AG20443 (cell line): ENCODE measurements around the gene AGAP1.
A peak's percentile ranks its signal among the peaks of the same experiment; 100 is the strongest.

Experiments
- DNase-seq: peaks from one replicate; pipeline ENCODE4 v3.0.0; 2012; ENCODE audit warnings: low spot score, mixed read lengths

Gene AGAP1

DNA sequence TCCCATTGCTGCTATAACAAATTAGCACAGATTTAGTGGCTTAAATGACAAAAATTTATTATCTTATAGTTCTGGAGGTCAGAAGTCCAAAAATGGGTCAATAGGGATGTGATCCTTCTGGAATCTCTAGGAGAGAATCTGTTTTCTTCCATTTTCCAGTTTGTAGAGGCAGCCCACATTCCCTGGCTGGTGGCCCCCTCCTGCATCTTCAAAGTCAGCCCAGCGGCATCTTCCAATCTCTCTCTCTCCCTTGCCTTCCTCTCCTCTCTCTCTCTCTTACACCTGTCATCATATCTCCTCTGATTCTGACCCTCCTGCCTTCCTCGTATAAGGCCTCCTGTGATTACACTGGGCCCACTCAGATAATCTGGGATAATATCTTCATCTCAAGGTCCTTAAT lies 3.9 kb upstream of the AGAP1 start:
- DNase-seq: no peak

DNA sequence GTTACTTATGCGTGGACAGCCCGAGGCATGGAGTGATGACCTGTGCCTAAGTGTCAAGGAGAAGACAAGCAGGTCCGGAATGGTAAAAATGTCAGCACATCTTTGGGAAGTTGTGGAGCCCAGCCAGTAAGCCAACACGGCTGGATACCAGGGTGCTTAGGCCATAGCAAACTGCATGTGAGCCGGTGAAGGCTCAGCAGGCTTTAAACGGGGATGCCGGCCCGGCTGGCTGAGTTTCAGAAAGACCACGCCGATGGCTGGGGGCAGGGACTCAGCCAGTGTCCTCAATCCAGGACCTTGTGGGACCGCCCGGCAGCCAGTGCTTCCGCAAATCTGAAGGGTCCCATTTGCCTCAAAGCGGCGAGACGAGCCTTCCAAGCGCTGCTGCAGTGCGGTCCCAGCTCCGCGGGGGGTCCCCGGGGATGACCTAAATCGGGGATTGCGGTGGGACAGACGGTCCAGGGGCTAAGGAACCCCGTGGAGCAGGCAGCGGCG lies 946 bp upstream of the AGAP1 start:
- DNase-seq: peak; percentile 29

DNA sequence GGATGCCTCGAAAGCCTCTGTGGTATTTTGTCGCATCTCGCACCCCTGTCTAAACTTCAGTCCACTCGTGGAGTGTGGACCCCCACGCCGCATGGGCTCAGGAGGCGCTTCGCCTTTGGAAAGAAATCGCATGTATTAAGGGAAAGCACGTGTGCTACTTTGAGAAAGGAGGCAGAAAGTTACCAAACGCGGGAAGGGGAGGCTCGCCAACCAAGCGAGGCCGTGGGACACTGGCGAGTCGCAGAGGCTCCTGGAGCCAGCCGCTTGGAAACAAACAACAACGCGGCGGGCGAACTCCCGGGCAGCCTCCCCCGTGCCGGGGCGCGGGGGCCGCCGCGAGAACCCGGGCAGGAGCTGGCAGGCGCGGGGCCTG lies 455 bp upstream of the AGAP1 start:
- DNase-seq: no peak

- DNase-seq: peak; percentile 70
Observed at GRCh38 chr2:235494716-235495372, 1.0 kb downstream of the AGAP1 start.

- DNase-seq: no peak
Observed at GRCh38 chr2:235495373-235496238, 1.8 kb downstream of the AGAP1 start.

DNA sequence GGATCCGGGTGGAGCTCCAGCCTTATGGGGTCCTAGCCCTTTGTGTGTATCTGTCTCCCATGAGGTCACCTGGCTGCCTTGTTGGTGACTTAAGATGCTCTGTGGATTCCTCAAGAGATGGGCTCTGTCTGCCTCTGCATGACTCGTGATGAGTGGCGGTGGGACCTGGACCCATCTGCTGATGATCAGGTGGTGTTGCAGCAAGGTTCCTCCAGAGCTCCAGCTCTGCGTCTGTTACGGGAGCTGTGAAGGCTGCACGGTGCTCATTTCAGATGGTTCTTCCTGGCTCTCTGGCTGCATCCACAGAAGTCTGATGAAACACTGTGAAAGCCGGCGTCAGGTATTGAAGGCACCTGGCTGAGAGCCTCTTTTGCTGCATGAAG lies 2.4 kb downstream of the AGAP1 start:
- DNase-seq: no peak

DNA sequence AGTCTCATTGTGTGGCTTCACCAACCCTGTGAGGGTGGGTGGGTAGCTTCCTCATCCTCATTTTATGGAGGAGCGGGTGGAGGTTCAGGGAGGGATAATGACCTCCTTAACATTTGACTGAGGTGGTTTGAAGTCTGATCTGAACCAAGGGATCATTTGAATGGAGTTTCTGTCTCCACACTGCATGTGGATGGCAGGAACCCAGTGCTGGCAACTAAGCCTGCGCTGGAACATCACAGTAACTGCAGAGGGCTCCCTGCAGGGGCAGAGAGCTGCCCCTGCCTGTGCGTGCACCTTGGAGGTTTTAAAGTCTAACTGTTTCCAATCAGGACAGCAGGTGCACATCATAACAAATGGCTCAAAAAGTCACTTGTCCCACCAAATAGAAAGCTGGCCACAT lies 3.3 kb downstream of the AGAP1 start:
- DNase-seq: no peak

- no peak for DNase-seq
Observed at GRCh38 chr2:235498541-235498940, 4.7 kb downstream of the AGAP1 start.

DNA sequence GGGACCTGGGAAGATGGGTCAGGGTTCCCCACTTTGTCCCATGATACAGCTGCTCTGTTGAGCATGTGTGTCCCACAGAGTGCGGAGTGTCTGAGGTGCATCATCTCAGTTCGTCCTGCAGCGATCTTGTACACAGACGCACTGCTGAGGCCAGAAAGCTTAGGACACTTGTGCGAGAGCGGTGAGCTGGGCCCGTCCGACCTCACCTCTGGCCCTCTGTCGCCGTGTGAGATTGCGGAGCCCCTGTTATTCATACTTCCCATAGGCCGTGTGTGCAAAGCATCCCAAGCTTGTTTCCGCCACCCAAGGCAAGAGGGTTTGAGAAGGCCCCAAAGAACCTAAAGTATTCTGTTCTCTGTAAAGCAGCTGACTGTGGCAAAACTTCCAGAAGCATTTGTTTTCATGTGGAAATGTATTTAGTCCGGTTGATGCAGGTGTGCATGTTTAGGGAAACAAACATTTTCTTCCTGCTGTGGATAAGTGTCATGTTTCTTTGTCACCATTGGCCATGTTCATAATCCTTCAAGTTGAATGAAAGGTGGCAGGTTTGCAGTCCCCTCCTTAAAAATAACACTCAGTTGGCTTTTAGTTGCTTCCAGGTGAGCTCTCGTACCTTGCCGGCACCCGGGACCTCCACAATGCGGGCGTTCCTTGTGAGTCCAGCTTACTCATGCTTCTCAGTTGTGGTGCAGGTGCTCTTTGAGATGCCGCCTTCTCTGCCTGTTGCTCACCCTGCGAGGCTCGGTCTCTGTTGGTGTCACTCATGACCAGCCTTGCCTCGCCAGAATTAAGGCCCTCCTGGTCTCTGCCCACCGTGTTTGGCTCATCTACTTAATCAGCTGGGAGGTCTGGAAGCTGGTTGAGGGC lies 5.3 kb downstream of the AGAP1 start:
- DNase-seq: no peak

DNA sequence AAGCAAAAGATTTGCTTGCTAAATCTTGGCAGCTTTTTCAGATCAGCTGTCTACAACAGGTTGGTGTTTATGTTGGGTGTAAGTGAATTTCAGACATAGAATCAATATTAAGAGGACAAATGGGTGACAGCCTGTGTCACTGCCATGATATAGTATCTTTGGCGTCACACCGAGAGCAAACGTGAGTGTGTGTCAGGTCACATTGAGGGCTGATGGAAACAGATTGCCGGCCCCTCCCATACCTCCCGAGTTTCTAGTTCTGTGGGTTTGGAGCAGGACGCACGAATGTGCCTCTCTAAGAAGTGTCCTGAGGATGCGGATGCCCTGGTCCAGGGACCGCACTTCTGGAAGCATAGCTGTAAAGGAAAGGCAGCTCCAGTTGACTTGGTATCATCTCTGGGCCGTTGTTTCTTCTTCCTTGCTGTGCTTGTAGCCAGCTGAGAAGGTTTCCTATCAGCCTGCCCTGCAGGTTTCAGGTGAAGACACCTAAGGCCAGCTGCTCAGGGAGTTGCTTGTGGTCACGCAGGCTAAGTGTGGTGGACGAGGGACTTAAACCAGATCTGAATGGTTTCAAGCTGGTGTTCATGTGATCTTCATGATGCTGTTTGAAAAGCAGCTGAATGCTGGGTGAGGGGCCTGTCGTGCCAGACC lies 6.4 kb downstream of the AGAP1 start:
- no peak for DNase-seq

DNA sequence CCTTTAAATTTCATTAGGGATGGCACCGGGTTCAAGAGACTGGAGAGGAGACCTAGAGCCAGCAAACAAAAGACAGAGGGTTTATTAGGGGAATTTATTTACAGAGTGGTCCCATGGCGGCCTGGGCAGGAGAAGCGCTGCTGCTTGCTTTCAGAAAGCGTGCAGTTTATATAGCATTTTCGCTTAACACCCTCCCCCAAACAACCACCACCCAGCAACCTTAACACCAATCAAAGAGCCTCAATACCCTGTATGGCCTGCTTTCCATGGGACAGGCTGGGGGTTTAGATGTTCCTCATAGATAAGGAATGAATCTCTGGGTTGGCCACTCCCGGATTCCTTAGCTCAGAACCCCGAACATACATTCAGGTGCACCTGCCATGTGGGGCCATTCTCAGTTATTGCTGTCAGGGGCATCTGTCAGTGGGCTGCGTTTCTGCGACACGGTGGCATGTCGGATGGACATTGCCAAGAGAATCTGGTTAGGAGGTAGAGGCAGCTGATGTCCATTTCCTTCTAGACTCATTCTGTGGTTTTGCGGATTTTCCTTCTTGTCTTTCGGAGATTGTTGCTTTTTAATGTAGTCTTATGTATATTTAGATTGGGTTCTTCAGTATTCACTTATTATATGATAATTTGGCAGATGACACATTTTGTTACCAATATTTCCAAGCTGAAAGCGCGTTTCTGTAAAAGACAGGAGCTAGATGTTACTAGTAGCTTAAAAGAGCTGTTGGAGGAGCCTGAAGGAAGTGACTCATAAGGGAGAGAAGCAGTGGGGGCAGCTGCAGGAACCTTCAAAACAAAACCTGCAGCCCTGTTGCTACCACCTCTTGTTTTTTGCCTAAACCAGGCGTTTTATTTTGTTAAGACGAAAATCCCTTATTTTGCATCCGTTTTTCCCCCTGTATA lies 7.2 kb downstream of the AGAP1 start:
- peak; percentile 65 for DNase-seq

DNA sequence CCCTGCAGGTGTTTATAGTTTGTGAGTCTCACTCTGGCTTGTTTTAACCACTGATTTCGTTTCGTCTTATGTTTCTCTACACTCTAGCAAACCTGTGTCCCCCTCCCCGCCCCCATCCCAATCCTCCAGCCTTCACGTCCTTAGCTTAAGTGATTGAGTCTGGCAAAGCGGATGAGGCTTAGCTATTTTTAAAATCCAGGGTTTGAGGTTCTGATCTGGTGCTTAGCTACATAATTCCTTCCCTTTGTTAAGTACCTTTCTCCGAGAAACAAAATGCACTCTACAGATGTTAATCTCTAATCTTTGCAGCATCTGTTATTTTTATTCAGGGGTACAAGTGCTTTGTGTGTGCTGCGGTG lies 7.8 kb downstream of the AGAP1 start:
- DNase-seq: no peak

DNA sequence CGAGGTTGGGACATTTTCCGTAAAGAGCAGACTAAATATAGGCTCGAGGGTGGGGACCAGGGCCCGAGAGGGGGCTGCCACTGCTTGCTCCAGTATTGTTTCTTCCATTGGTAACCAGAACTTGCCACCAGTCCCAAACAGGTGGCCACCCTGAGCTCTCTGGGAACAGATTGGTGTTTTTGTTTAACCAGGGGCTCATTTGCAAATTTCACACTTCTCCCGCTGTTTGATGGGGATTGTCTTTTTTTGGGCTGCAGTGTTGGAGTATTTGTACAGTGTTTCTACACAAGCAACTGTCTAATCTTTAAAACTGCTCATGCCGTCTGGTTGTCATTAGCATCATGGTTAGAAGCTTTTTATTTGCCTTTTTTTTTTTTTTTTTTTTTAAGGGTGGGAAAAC lies 8.5 kb downstream of the AGAP1 start:
- DNase-seq: no peak

GRCh38 chr2:235504441-235505180 lies 10.8 kb downstream of the AGAP1 start:
- DNase-seq: no peak

DNA sequence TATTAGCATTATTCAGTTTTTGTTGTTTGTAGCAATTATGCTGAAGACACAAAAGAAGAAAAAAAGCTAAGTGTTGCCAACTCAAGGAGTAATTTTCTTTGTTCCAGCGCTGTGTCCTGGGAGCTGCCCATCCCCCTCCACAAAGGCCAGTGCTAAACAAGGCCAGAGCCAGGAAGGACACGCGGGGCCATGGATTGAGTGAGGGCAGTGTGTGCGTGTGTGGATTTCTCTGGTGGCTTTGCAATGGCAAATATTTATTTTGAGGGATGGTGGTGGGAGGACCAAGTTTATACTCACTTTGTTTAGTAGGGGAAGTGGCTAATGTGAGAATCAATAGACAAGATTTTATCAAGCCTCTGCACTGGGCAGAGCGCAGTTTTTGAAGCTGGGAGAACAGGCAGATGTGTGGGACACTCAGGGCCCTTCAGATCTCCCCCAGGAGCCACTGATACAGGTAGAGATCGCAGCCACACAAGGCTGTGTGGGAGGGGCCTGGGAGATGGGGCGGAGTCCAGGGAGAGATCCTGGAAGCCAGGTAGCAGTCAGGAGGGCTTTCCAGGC lies 11.4 kb downstream of the AGAP1 start:
- no peak for DNase-seq

DNA sequence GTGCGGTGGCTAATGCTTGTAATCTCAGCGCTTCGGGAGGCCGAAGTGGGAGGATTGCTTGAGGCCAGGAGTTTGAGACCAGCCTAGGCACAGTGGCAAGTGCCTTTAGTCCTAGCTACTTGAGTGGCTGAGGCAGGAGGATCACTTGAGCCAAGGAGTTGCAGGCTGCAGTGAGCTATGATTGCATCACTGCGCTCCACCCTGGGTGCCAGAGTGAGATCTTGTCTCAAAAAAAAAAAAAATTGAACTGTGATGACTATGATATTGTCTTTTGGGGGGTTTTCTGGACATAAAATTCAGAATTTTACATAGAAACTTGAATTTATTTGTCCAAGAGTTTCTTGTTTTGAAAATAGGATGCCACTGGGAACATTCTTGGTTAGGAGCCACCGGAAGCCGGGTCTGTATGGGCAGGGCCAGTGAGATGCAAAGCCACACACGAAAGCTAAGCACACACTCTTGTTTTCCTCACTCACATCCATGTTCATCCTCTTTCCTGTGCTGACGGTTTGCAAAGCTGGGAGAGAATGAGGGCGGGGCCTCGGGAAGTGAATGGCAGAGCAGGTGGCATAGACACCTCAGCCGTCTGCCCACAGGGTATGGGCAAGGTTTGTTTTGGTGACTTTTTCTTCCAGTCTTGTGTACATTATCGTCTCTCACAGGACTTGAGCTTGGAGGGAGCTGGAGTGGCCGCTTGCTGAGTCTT lies 12.6 kb downstream of the AGAP1 start:
- no peak for DNase-seq

DNA sequence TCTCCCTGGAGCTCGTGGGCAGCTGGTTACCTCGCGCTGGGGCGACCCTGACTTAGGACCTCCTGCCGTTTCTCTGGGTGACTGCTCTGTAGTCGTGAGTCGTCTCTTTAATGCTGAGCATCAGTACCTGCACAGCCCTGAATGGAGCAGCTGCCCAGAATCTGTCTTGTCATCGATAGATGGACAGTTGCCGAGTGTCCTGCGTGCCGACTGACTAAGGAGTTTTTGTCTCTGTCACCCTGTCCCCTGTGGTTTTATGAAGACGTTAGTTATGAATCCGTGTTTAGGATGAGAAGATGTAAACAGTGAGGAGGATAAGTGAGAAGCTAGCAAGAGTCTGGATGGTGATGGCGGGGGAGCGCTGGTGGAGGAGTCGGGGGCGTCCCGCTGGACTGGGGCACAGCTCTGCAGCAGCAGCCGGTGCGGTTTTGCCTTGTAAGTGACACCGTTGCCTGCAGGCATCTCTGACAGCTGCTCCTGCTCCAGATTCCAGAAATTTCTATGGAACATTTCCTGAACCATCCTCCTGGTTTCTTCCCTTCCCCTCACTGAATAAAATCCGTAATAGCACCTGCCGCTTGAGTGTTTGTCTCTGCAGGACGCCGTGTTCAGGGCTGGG lies 13.3 kb downstream of the AGAP1 start:
- DNase-seq: no peak

GRCh38 chr2:235507928-235508327 lies 14.1 kb downstream of the AGAP1 start:
- DNase-seq: no peak
